HPDE6-E6E7 (cell line): Measurements from ENCODE around the gene ZNF658.
"Not testable (repeated sequence)": the region's sequence is repeated elsewhere in the genome, so short reads cannot be mapped to it uniquely, and the experiment has no call there.

Experiments used
- DNase-seq: peaks from one replicate; pipeline ENCODE4 v3.0.0; 2011; ENCODE audit warnings: missing footprints; ENCODE audit errors: extremely low spot score

Gene ZNF658

GRCh38 chr9:66900490-66901131, at the start of gene ZNF658:
TSS of gene ZNF658 (plus strand) at chr9:66900725. CDS start at chr9:66903562, 2,837 bp downstream.
- not testable (repeated sequence) for DNase-seq

GRCh38 chr9:66861732-66862131, 38.8 kb upstream of the ZNF658 start:
- not testable (repeated sequence) for DNase-seq

- not testable (repeated sequence) for DNase-seq
Observed at GRCh38 chr9:66868660-66869059, 31.9 kb upstream of the ZNF658 start.

- not testable (repeated sequence) for DNase-seq
Observed at GRCh38 chr9:66880605-66881004, 19.9 kb upstream of the ZNF658 start.

- DNase-seq = not testable (repeated sequence)
Observed at GRCh38 chr9:66881847-66882246, 18.7 kb upstream of the ZNF658 start.

GRCh38 chr9:66890334-66890733, 10.2 kb upstream of the ZNF658 start:
- not testable (repeated sequence) for DNase-seq

GRCh38 chr9:66901141-66901540, 616 bp downstream of the ZNF658 start:
- DNase-seq = not testable (repeated sequence)

- DNase-seq = not testable (repeated sequence)
Observed at GRCh38 chr9:66909560-66909959, 9.0 kb downstream of the ZNF658 start.

GRCh38 chr9:66920072-66920471, 19.5 kb downstream of the ZNF658 start:
- not testable (repeated sequence) for DNase-seq

- not testable (repeated sequence) for DNase-seq
Observed at GRCh38 chr9:66936194-66936870, 35.8 kb downstream of the ZNF658 start.

GRCh38 chr9:66937662-66938061, 37.1 kb downstream of the ZNF658 start:
- not testable (repeated sequence) for DNase-seq

GRCh38 chr9:66938322-66938721, 37.8 kb downstream of the ZNF658 start:
- DNase-seq = not testable (repeated sequence)

- not testable (repeated sequence) for DNase-seq
Observed at GRCh38 chr9:66939878-66940830, 39.6 kb downstream of the ZNF658 start.

- DNase-seq = not testable (repeated sequence)
Observed at GRCh38 chr9:66942400-66943155, 42.1 kb downstream of the ZNF658 start.

GRCh38 chr9:66952576-66952975, 52.1 kb downstream of the ZNF658 start:
- not testable (repeated sequence) for DNase-seq
